Endothelial cell of umbilical vein (primary cell): ENCODE results near the gene GPHA2. TPM values are rescaled to one million over a fixed set of nuclear protein-coding genes. Genes with fewer than 3 reads are reported as not detected.

Source experiments
- BruUV-seq: library from RNA; stranded (reverse); fragments of 400-500 nt; replicated peaks from 2 replicates; lab custom pipeline; 2021; lab: Mats Ljungman, UMichigan
- CTCF ChIA-PET: fragments of 300-600, 350-600 bp; sonication (Branson Sonifier 250); formaldehyde crosslinking; loops from one replicate; lab custom pipeline; 2021; ENCODE audit warnings: antibody characterized with exemption, inconsistent platforms; lab: Charles Lee
- POLR2A ChIA-PET: fragments of 300-600, 350-600 bp; sonication (Branson Sonifier 250); formaldehyde crosslinking; loops from one replicate; lab custom pipeline; 2021; ENCODE audit warnings: antibody characterized with exemption, inconsistent platforms; lab: Charles Lee
- DNase-seq: peaks from one replicate; pipeline ENCODE4 v3.0.0-alpha.2; 2011; ENCODE audit warnings: low read depth, low spot score
- FAIRE-seq: peaks from 2 replicates; lab custom pipeline; 2011; peaks lifted over from hg19 to GRCh38; lab: Jason Lieb, UNC
- H2AFZ ChIP-seq: 2 replicates; pipeline ENCODE4 v1.6.0; 2012; ENCODE audit warnings: low read depth, low read length, control low read depth, inconsistent platforms
- H3K27ac ChIP-seq: 2 replicates; pipeline ENCODE4 v1.5.1; 2011; ENCODE audit warnings: low read depth, mild to moderate bottlenecking, control low read depth, low read length, moderate library complexity; ENCODE audit not compliant: insufficient read depth
- H3K27me3 ChIP-seq, 2 experiments: 2 replicates each; pipeline versions ENCODE4 v1.6.0 to v1.6.1; 2011; ENCODE audit warnings: low read length in 2 of 2, mixed read lengths in 1 of 2; ENCODE audit not compliant: control insufficient read depth in 2 of 2, insufficient read depth in 2 of 2
- H3K36me3 ChIP-seq, 2 experiments: 2 replicates in 1 of 2; 3 replicates in 1 of 2; pipeline ENCODE4 v1.5.1; 2011; ENCODE audit warnings: low read length in 2 of 2, mild to moderate bottlenecking in 1 of 2, moderate library complexity in 1 of 2; ENCODE audit not compliant: control insufficient read depth in 2 of 2, insufficient read depth in 2 of 2; ENCODE audit errors: extremely low read depth in 1 of 2
- H3K4me1 ChIP-seq: 3 replicates; pipeline ENCODE4 v1.5.1; 2011; ENCODE audit warnings: mild to moderate bottlenecking, low read length; ENCODE audit not compliant: control insufficient read depth, insufficient read depth; ENCODE audit errors: extremely low read depth
- H3K4me2 ChIP-seq: 2 replicates; pipeline ENCODE4 v1.6.1; 2011; ENCODE audit warnings: low read length, control low read depth, mixed read lengths; ENCODE audit not compliant: insufficient read depth
- H3K4me3 ChIP-seq, 3 experiments: fragments of 200-600 bp in 1 of 3; sonication (generic), shearing (Covaris generic) in 1 of 3; replicated peaks in 1 of 3; 2 replicates each; pipeline ENCODE4 v1.5.1; 2011 to 2016; ENCODE audit warnings: control low read depth in 3 of 3, low read length in 3 of 3, mild to moderate bottlenecking in 2 of 3, inconsistent platforms in 1 of 3, low read depth in 1 of 3, moderate library complexity in 1 of 3; ENCODE audit not compliant: insufficient read depth in 1 of 3
- H3K79me2 ChIP-seq: 2 replicates; pipeline ENCODE4 v1.6.0; 2012; ENCODE audit warnings: low read length, inconsistent platforms; ENCODE audit not compliant: control insufficient read depth, insufficient read depth
- H3K9ac ChIP-seq: replicated peaks from 2 replicates; pipeline ENCODE3; 2011; ENCODE audit warnings: low read length, control low read depth; ENCODE audit not compliant: insufficient read depth; ENCODE audit errors: extremely low read depth
- H3K9me1 ChIP-seq: replicated peaks from 3 replicates; pipeline ENCODE4 v1.6.0; 2011; ENCODE audit warnings: mild to moderate bottlenecking, low read length; ENCODE audit not compliant: control insufficient read depth, insufficient read depth; ENCODE audit errors: extremely low read depth
- H3K9me3 ChIP-seq: replicated peaks from 2 replicates; pipeline ENCODE4 v1.5.1; 2012; ENCODE audit warnings: low read length, inconsistent platforms; ENCODE audit not compliant: control insufficient read depth, insufficient read depth
- H4K20me1 ChIP-seq: replicated peaks from 2 replicates; pipeline ENCODE3; 2011; ENCODE audit warnings: mild to moderate bottlenecking, low read length; ENCODE audit not compliant: control insufficient read depth, insufficient read depth; ENCODE audit errors: extremely low read depth
- EZH2 ChIP-seq: IDR thresholded peaks from 2 replicates; pipeline ENCODE4 v1.6.1; 2012; ENCODE audit warnings: borderline replicate concordance, low read depth, mild to moderate bottlenecking, moderate library complexity, low read length, inconsistent platforms; ENCODE audit not compliant: severe bottlenecking
- GATA2 ChIP-seq: IDR thresholded peaks from 2 replicates; pipeline ENCODE4 v1.7.0; 2011; ENCODE audit warnings: low read depth, mild to moderate bottlenecking, moderate library complexity, mixed read lengths, low read length; ENCODE audit not compliant: insufficient read length, insufficient read depth
- JUN ChIP-seq: IDR thresholded peaks from 2 replicates; pipeline ENCODE4 v1.6.1; 2011; ENCODE audit warnings: borderline replicate concordance, low read depth; ENCODE audit not compliant: insufficient read length, insufficient read depth
- MYC ChIP-seq: IDR thresholded peaks from one replicate; pipeline ENCODE4 v1.6.1; 2011; ENCODE audit warnings: mild to moderate bottlenecking, low read depth, low read length
- POLR2A ChIP-seq: IDR thresholded peaks from 2 replicates; pipeline ENCODE4 v1.6.1; 2012; ENCODE audit warnings: low read depth, mild to moderate bottlenecking, control low read depth, low read length
- dilution Hi-C: fragments of 300-500 bp; cut with MboI; formaldehyde crosslinking; loops from one replicate; pipeline ENCODE4 v1.15.0; 2019; ENCODE audit warnings: low sequenced_read_pairs; ENCODE audit not compliant: extremely low pct_ligation_motif_present
- intact Hi-C: fragments of 100-400 bp; cut with micrococcal nuclease; formaldehyde crosslinking; loops from one replicate; pipeline ENCODE4 v1.10.0; 2022
- polyA plus RNA-seq, 4 experiments: library from polyadenylated mRNA; depleted of rRNA in 3 of 4; stranded (reverse) in 3 of 4; unstranded in 1 of 4; fragments of >200 nt; gene quantifications; 2 replicates each; pipeline versions ENCODE4 v1.2.1 to v1.2.3, GENCODE V29; 2011 to 2012; ENCODE audit warnings: missing spikeins in 1 of 4
- total RNA-seq: library from RNA; stranded (reverse); gene quantifications from 2 replicates; pipeline ENCODE4 v1.2.3, GENCODE V29; 2021
- TF ChIP-seq, protein P1 (sequence below), 2 donors: IDR thresholded peaks; 1 replicate in 1 of 2; 2 replicates in 1 of 2; pipeline ENCODE4 v1.5.1; 2011; ENCODE audit warnings: low read length in 2 of 2, mild to moderate bottlenecking in 2 of 2, moderate library complexity in 2 of 2, control low read depth in 1 of 2, inconsistent platforms in 1 of 2, low read depth in 1 of 2; ENCODE audit not compliant: insufficient read depth in 1 of 2; ENCODE audit errors: extremely low read depth in 1 of 2

Gene GPHA2
- total and polyA plus RNA-seq, 2 donors (not counting 3 experiments of a cell fraction or from before 2014, with no cell fraction given): not detected

DNA sequence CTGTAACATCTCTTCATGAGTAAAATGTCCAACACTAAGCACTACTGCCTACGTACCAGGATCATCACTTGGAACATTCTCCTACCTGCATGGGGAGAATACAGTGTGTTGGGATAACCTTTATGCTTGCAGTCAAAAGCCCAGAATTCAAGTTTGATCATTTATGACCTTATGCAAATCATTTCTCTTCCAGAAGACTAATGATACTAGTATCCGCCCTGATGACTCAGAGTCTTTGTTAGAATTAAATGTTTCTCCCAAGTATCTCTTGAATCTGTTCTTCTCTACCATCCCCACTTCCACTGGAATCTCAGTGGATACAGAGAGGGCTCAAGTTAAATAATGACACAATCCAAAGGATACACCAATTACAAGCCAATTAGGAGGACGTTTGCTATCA, 23.8 kb upstream of the GPHA2 start:
- no peaks in the 10 kb centered on the region for H3K36me3 ChIP-seq
- no peaks in the 10 kb centered on the region for H3K9me3 ChIP-seq
- intact Hi-C loops (no loop called here), dilution Hi-C loops (no loop called here)
- H3K4me3 ChIP-seq: no peak overlapping the region
- TF ChIP-seq GATA2 (no peak), POLR2A (no peak), JUN (no peak)
- TF ChIP-seq, protein P1, sequence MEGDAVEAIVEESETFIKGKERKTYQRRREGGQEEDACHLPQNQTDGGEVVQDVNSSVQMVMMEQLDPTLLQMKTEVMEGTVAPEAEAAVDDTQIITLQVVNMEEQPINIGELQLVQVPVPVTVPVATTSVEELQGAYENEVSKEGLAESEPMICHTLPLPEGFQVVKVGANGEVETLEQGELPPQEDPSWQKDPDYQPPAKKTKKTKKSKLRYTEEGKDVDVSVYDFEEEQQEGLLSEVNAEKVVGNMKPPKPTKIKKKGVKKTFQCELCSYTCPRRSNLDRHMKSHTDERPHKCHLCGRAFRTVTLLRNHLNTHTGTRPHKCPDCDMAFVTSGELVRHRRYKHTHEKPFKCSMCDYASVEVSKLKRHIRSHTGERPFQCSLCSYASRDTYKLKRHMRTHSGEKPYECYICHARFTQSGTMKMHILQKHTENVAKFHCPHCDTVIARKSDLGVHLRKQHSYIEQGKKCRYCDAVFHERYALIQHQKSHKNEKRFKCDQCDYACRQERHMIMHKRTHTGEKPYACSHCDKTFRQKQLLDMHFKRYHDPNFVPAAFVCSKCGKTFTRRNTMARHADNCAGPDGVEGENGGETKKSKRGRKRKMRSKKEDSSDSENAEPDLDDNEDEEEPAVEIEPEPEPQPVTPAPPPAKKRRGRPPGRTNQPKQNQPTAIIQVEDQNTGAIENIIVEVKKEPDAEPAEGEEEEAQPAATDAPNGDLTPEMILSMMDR (IDR thresholded peaks at IDR 0.05; ENCODE audit: extremely low read depth in 1 of 2, insufficient read depth in 1 of 2, low read depth in 1 of 2, low read length in 2 of 2): no peak
- H4K20me1 ChIP-seq: no peaks in the 10 kb centered on the region
- H3K9me1 ChIP-seq: no peaks in the 10 kb centered on the region
- no TSS peak for BruUV-seq
- no peak overlapping the region for H3K9ac ChIP-seq
- CTCF ChIA-PET: no interaction called here
- DNase-seq (no peak), FAIRE-seq (no peak)
- no peak overlapping the region for H3K4me2 ChIP-seq
- H3K79me2 ChIP-seq: no peaks in the 10 kb centered on the region
- H3K27ac ChIP-seq: no peak overlapping the region
- H3K27me3 ChIP-seq: peaks cover 8 to 20% of the 10 kb centered on the region in 2 experiments
- POLR2A ChIA-PET: no interaction called here
- no peaks in the 10 kb centered on the region for H3K4me1 ChIP-seq
- no peak overlapping the region for H2AFZ ChIP-seq

DNA sequence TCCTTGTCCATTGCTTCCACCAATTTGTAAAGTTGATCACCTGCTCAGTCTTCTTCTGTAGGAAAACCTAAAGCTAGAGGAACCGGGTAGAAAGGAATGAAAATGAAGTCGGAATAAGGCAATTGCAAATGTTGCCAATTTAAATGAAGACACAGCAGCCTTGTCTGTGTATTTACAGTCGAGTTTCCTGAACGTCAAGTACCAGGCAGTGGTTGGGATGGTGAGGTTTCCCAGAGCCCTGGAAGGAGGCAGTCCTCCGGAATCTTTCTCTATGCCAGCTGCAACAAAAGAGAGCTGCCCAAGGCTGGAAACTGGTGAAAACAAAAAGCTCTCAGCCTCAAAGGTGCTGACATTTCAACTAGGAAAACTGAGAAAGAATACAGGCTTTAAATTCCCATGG, 18.5 kb upstream of the GPHA2 start:
- no peak overlapping the region for H2AFZ ChIP-seq
- dilution Hi-C loops (no loop called here), intact Hi-C loops (no loop called here)
- no peaks in the 10 kb centered on the region for H4K20me1 ChIP-seq
- H3K9me3 ChIP-seq: no peaks in the 10 kb centered on the region
- no peak overlapping the region for H3K9ac ChIP-seq
- H3K4me2 ChIP-seq: no peak overlapping the region
- FAIRE-seq (no peak), DNase-seq (no peak)
- no peak overlapping the region for H3K4me3 ChIP-seq
- no peaks in the 10 kb centered on the region for H3K79me2 ChIP-seq
- H3K27me3 ChIP-seq: peaks cover 16 to 24% of the 10 kb centered on the region in 2 experiments
- no peak overlapping the region for H3K27ac ChIP-seq
- no peaks in the 10 kb centered on the region for H3K9me1 ChIP-seq
- POLR2A ChIA-PET: no interaction called here
- BruUV-seq: no TSS peak
- TF ChIP-seq POLR2A (no peak), JUN (no peak), MYC (no peak), EZH2 (no peak)
- TF ChIP-seq, protein P1 (IDR thresholded peaks at IDR 0.05; ENCODE audit: extremely low read depth in 1 of 2, insufficient read depth in 1 of 2, low read depth in 1 of 2, low read length in 2 of 2): no peak
- CTCF ChIA-PET: interaction anchor here (1.1 to 1.6 kb wide), 3 partner anchors 9 to 60 kb away, joined by 4 to 5 read pairs (median 4); partner anchors contain the start of gene ARL2
- H3K4me1 ChIP-seq: no peaks in the 10 kb centered on the region
- H3K36me3 ChIP-seq: no peaks in the 10 kb centered on the region
